B cell (primary cell): ENCODE results near the gene DGCR6.
"Not testable (repeated sequence)": the region's sequence is repeated elsewhere in the genome, so short reads cannot be mapped to it uniquely, and the experiment has no call there.

Source experiments
- CTCF ChIP-seq: fragments of 200-600 bp; IDR thresholded peaks from one replicate; pipeline ENCODE4 v1.8.0; 2022; ENCODE audit warnings: antibody characterized with exemption, mild to moderate bottlenecking
- EZH2 ChIP-seq: IDR thresholded peaks from 2 replicates; pipeline ENCODE4 v1.6.1; 2012; ENCODE audit warnings: borderline replicate concordance, low read depth, mild to moderate bottlenecking, moderate library complexity, low read length; ENCODE audit not compliant: insufficient read depth, poor library complexity, severe bottlenecking

- not testable (repeated sequence) for TF ChIP-seq EZH2, CTCF
Observed at GRCh38 chr22:18934688-18935087, 28.6 kb downstream of the DGCR6 start.
